ENCODE data around the gene MAPK10.

MAPK10 gene

GRCh38 chr4:86286726-86287125 is 73.1 kb downstream of the MAPK10 start:
- no peak for DNase-seq
- H3K27me3 ChIP-seq (ENCODE audit: insufficient read depth, low read depth, severe bottlenecking): no peaks in the 10 kb centered on the region
- no peaks in the 10 kb centered on the region for H3K36me3 ChIP-seq
- H3K27ac ChIP-seq: no peak overlapping the region
- H3K9me3 ChIP-seq (ENCODE audit: severe bottlenecking): no peaks in the 10 kb centered on the region
- no peak for TF ChIP-seq CTCF (IDR thresholded peaks at IDR 0.05; ENCODE audit: low read depth, low read length)
- H3K4me3 ChIP-seq (ENCODE audit: low read depth, low read length): no peak overlapping the region

- H3K36me3 ChIP-seq: no peaks in the 10 kb centered on the region
- H3K27me3 ChIP-seq (ENCODE audit: insufficient read depth, low read depth, severe bottlenecking): no peaks in the 10 kb centered on the region
- H3K4me3 ChIP-seq (ENCODE audit: low read depth, low read length): no peak overlapping the region
- no peak for DNase-seq
- TF ChIP-seq CTCF (IDR thresholded peaks at IDR 0.05; ENCODE audit: low read depth, low read length): no peak
- no peak overlapping the region for H3K27ac ChIP-seq
- no peaks in the 10 kb centered on the region for H3K9me3 ChIP-seq (ENCODE audit: severe bottlenecking)
These were observed 76.5 kb downstream of the MAPK10 start for GRCh38 chr4:86283371-86283770.

- Histone ChIP-seq H3K9me3 (ENCODE audit: severe bottlenecking) (no peaks in the 10 kb centered on the region), H3K36me3 (no peaks in the 10 kb centered on the region), H3K27me3 (ENCODE audit: insufficient read depth, low read depth, severe bottlenecking) (no peaks in the 10 kb centered on the region), H3K27ac (no peak overlapping the region), H3K4me3 (ENCODE audit: low read depth, low read length) (no peak overlapping the region)
- TF ChIP-seq CTCF (IDR thresholded peaks at IDR 0.05; ENCODE audit: low read depth, low read length): no peak
- DNase-seq: no peak
These were observed 79.6 kb downstream of the MAPK10 start for GRCh38 chr4:86280246-86280645.

- no peak for TF ChIP-seq CTCF (IDR thresholded peaks at IDR 0.05; ENCODE audit: low read depth, low read length)
- H3K27ac ChIP-seq: no peak overlapping the region
- no peaks in the 10 kb centered on the region for H3K27me3 ChIP-seq (ENCODE audit: insufficient read depth, low read depth, severe bottlenecking)
- H3K4me3 ChIP-seq (ENCODE audit: low read depth, low read length): no peak overlapping the region
- H3K36me3 ChIP-seq: no peaks in the 10 kb centered on the region
- H3K9me3 ChIP-seq (ENCODE audit: severe bottlenecking): no peaks in the 10 kb centered on the region
- DNase-seq: no peak
These were observed 80.4 kb downstream of the MAPK10 start for GRCh38 chr4:86279293-86279960.

GRCh38 chr4:86278126-86278525 is 81.7 kb downstream of the MAPK10 start:
- H3K36me3 ChIP-seq: no peaks in the 10 kb centered on the region
- DNase-seq: no peak
- no peaks in the 10 kb centered on the region for H3K9me3 ChIP-seq (ENCODE audit: severe bottlenecking)
- no peak overlapping the region for H3K27ac ChIP-seq
- no peak overlapping the region for H3K4me3 ChIP-seq (ENCODE audit: low read depth, low read length)
- no peak for TF ChIP-seq CTCF (IDR thresholded peaks at IDR 0.05; ENCODE audit: low read depth, low read length)
- H3K27me3 ChIP-seq (ENCODE audit: insufficient read depth, low read depth, severe bottlenecking): no peaks in the 10 kb centered on the region

GRCh38 chr4:86274642-86275041 is 85.2 kb downstream of the MAPK10 start:
- DNase-seq: no peak
- Histone ChIP-seq H3K27me3 (ENCODE audit: insufficient read depth, low read depth, severe bottlenecking) (no peaks in the 10 kb centered on the region), H3K9me3 (ENCODE audit: severe bottlenecking) (no peaks in the 10 kb centered on the region), H3K27ac (no peak overlapping the region), H3K4me3 (ENCODE audit: low read depth, low read length) (no peak overlapping the region), H3K36me3 (no peaks in the 10 kb centered on the region)
- no peak for TF ChIP-seq CTCF (IDR thresholded peaks at IDR 0.05; ENCODE audit: low read depth, low read length)
